Epithelial cell of esophagus (primary cell): ENCODE data around the gene IL4I1.

Experiments
- DNase-seq: peaks from one replicate; pipeline ENCODE4 v3.0.0; 2010; ENCODE audit warnings: low read depth
- H3K4me3 ChIP-seq: 2 replicates; pipeline ENCODE4 v1.5.1; 2011; ENCODE audit warnings: mild to moderate bottlenecking, low read length, control low read depth
- CTCF ChIP-seq: IDR thresholded peaks from 2 replicates; pipeline ENCODE4 v1.5.1; 2011; ENCODE audit warnings: low read depth, mild to moderate bottlenecking, low read length, control low read depth, inconsistent platforms; ENCODE audit not compliant: insufficient read depth; ENCODE audit errors: missing control alignments

The IL4I1 gene

GRCh38 chr19:49840321-49840720, 56.4 kb downstream of the IL4I1 start:
- no peak for DNase-seq
- no peak for TF ChIP-seq CTCF
- H3K4me3 ChIP-seq = no peak overlapping the region

- no peak for TF ChIP-seq CTCF
- no peak for DNase-seq
- no peak overlapping the region for H3K4me3 ChIP-seq
These were observed 57.0 kb downstream of the IL4I1 start for GRCh38 chr19:49839713-49840112.
